T-helper 1 cell treated with Interleukin-12 subunit alpha and Interleukin-12 subunit beta and Interleukin-4 antibody, amounts not matched to agents 30 ng/mL and 1 ng/mL, for 36 hours (primary cell): ENCODE results near the gene GREB1L. TPM values are rescaled to one million over a fixed set of nuclear protein-coding genes. Genes with fewer than 3 reads are reported as not detected.
"Not testable (repeated sequence)": the region's sequence is repeated elsewhere in the genome, so short reads cannot be mapped to it uniquely, and the experiment has no call there.

Source experiments
- intact Hi-C: fragments of 100-400 bp; cut with micrococcal nuclease; formaldehyde crosslinking; loops from one replicate; pipeline ENCODE4 v1.15.1; 2024
- total RNA-seq: library from RNA; stranded (reverse); gene quantifications from 2 replicates; pipeline ENCODE4 v1.2.3, GENCODE V29; 2022

Gene GREB1L
- not detected in 2 replicates for total RNA-seq

GRCh38 chr18:21242141-21242779 lies at the start of gene GREB1L:
Gene GREB1L (plus strand): TSS chr18:21242232. CDS start chr18:21383519, 141,287 bp downstream.
- intact Hi-C loops: loop anchor here (10.0 kb wide), 2 partner anchors 47 to 63 kb away; no protein-coding TSS in a partner anchor

GRCh38 chr18:21192308-21192624 lies 49.8 kb upstream of the GREB1L start:
- intact Hi-C loops: loop anchor here (10.0 kb wide), 1 partner anchor 53 kb away; the partner anchor contains the start of gene GREB1L

DNA sequence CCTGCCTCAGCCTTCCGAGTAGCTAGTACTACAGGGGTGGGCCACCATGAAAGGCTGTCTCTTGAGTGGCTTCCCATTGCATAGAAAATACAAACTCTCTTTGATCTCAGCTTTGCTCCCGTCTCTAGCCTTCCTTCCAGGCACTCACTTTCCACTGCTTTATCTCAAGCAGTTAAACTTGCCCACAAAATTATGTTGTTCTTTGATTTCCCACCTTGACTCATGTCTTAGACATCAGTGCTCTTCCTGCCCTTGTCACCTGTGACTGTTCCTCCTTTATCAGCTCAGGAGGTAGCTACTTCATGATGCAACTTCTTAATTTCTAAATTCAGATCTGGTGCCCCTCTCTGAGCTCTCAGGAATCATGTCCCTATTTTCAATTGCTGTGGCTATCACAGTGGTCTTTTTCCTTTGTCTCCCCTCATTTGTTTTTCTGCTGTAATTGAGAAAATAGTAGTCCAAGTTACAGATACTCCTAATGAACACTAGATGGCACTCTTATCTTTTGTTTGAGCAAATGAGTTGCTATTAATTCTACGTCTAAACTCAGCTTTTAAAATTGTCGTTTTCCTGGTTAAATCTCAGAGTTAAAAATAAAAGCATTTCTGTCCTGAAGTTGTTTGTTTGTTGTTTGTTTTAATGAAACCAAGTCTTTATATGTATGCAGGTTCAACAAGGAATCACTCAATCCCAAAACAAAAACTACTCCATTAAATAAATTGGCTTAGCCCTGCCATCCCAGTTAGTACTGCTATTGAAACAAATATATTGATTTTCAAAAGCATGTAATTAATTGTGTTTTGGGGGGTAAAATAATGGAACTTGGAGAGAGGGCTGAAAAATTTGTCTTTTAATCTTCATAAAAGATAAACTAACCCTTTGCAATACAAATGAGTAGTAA lies 46.9 kb upstream of the GREB1L start:
- intact Hi-C loops: loop anchor here (1.0 to 10.0 kb wide), 4 partner anchors 50 to 761 kb away; partner anchors contain the start of gene GREB1L

- intact Hi-C loops: loop anchor here (10.0 kb wide), 1 partner anchor 48 kb away; the partner anchor contains the start of gene GREB1L
Measured at GRCh38 chr18:21196426-21196825, 45.6 kb upstream of the GREB1L start.

DNA sequence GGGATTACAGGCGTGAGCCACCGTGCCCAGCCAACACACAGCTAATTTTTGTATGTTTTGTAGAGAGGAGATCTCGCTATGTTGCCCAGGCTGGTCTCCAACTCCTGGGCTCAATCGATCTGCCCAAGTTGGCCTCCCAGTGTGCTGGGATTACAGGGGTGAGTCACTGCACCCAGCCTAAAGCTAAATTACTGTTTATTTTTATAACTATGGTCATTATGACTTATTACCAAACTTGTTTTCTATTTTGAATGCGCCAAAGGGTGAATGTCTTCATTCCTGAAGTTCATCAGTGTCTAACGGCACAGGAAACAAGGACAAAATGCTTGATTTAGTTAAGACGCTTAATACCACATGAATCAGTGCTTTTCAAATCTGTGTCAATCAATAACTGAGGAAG lies 38.9 kb upstream of the GREB1L start:
- intact Hi-C loops: no loop called here

DNA sequence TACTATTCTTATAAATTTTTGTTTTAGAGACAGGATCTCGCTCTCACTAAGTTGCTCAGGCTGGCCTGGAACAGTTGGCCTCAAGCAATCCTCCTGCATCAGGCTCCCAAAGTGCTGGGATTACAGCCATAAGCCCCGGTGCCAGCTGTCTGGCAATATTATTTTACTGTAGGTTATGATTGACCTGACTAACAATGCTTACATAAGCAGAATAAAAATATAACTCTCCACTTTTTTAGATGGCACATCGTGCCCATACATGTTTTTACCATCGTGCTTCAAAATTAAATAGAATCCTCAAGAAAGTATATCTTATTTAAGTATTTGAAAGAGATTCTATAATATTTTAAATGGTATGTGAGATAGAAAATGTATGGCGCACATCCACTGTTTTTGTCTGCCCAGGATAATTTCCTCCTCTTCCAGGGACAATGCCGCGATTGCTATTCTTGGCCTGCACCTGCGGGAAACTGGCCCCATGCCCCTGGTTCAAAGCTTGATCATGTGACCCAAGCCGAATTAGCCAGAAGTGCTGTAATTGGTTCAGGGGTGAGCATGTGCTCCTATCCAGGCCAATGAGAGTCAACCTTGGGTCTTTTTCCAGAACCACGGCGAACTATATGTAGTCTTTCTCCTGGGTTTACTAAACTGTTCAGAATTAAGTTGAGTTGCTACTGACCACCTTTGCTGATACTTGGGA lies 38.3 kb upstream of the GREB1L start:
- intact Hi-C loops: no loop called here

DNA sequence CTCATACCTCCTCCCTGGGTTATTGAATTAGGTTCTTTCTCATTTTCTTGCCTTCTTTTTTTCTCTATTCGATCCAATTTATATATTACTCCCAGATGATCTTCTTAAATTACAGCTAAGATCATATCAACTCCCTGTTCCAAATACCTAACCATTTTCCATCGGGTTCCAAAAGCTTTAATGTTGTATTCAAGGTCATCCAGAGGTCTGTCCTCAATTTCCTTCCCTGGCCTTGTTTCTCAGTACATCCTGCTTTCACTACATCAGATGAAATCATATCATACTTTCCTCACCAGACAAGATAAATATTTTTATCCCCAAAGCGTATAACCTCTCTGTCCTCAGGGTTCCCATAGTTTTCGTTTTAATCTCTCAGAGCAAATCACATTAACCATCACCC lies 36.3 kb upstream of the GREB1L start:
- intact Hi-C loops: no loop called here

- intact Hi-C loops: no loop called here
Measured at GRCh38 chr18:21210278-21210677, 31.8 kb upstream of the GREB1L start.

DNA sequence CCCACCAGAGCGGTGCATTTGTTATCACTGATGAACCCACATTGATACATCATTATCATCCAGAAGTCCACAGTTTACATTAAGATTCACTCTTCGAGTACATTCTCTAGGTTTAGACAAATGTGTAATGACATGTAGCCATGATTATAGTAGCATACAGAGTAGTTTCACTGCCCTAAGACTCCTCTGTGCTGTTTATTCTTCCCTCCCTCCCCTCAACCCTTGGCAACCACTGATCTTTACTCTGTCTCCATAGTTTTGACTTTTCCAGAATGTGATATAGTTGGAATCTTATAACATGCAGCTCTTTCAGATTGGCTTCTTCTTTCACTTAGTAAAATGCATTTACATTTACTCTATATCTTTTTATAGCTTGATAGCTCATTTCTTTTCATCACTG lies 31.2 kb upstream of the GREB1L start:
- intact Hi-C loops: no loop called here

GRCh38 chr18:21214409-21214808 lies 27.6 kb upstream of the GREB1L start:
- intact Hi-C loops: not testable (repeated sequence)

- intact Hi-C loops: no loop called here
Measured at GRCh38 chr18:21215490-21215889, 26.5 kb upstream of the GREB1L start.

GRCh38 chr18:21218862-21219261 lies 23.2 kb upstream of the GREB1L start:
- intact Hi-C loops: no loop called here

DNA sequence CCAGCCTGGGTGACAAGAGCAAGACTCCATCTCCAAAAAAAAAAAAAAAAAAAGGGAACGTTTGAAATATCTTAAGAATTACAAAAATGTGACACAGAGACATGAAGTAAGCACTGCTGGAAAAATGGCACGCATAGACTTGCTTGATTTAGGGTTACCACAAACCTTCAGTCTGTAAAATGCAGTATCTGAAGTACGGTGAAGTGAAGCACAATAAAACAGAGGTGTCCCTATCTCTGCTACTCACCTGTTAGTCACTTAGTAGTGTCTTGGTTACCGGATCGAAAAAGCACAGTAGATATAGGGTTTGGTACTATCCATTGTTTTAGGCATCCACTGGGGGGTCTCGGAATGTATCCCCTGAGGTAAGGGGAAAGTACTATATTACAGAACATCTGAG lies 11.6 kb upstream of the GREB1L start:
- intact Hi-C loops: no loop called here

GRCh38 chr18:21241301-21242048 lies 557 bp upstream of the GREB1L start:
- intact Hi-C loops: loop anchor here (10.0 kb wide), 2 partner anchors 47 to 63 kb away; no protein-coding TSS in a partner anchor

- intact Hi-C loops: loop anchor here (10.0 kb wide), 2 partner anchors 48 to 62 kb away; no protein-coding TSS in a partner anchor
Measured at GRCh38 chr18:21242780-21243401, 859 bp downstream of the GREB1L start.

GRCh38 chr18:21254576-21254975 lies 12.5 kb downstream of the GREB1L start:
- intact Hi-C loops: no loop called here

DNA sequence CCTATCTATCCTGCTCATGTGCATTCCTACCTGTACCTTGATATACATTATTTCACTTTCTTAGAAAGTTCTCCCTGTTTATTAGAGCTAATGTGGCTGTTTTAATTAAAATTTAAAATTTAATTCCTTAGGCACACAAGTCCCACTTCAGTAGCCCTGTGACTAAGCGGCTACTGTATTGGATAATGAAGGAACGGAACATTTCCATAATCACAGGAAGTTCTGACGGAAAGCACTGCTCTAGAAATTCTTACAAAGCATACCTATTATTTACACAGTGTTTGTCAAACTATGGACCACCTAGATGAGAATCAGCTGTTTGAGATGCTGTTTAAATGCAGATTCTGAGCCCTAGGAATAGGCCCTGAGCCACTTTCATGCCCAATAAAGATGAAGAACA lies 13.2 kb downstream of the GREB1L start:
- intact Hi-C loops: no loop called here

DNA sequence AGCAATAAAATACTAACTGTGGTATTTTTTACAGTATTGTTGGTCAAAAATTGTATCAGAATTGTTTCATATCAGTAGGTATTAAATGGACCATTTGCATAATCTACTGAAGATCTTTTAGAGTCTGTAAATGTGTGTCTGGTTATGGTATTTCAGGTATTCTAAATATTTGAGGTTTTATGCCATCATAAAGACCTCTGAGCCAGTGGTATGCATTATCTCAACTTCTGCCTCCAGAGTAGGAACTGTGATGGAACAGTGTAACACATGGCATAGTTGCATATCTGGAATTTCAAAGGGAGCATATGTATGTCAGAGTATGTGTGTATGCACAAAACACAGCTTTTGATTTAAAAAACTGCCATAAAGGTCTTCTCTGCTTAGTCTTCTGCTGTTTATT lies 15.4 kb downstream of the GREB1L start:
- intact Hi-C loops: no loop called here

DNA sequence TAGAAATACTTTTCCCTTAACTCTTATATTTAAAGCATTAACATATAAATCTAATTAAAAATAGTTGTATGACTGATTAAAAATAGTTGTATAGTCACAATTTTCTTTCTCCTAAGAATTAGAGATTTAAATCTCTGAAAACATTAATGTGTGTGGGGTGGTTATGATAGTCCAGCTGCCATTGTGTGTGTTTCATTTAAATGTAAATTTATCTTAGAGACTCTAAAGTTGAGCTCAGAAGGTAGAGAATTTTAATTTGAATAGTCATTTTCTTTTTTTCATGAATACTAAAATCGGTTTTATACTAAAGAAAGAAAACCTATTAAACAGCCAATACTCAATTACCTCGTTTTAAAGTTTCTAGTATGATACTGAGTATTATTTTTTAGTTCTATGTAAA lies 18.6 kb downstream of the GREB1L start:
- intact Hi-C loops: no loop called here

GRCh38 chr18:21261352-21261751 lies 19.3 kb downstream of the GREB1L start:
- intact Hi-C loops: no loop called here

GRCh38 chr18:21262244-21262643 lies 20.2 kb downstream of the GREB1L start:
- intact Hi-C loops: no loop called here
